Hepatocyte (in vitro differentiated cells): Measurements from ENCODE around the gene FAM168B.

Experiments used
- CTCF ChIP-seq: fragments of 200-600 bp; sonication (generic); IDR thresholded peaks from 2 replicates; pipeline ENCODE4 v1.5.1; 2016; ENCODE audit warnings: antibody characterized with exemption, mild to moderate bottlenecking; ENCODE audit not compliant: poor library complexity
- EZH2 ChIP-seq: fragments of 200-600 bp; sonication (generic); IDR thresholded peaks from 2 replicates; pipeline ENCODE4 v1.6.1; 2016; ENCODE audit warnings: antibody characterized with exemption, mild to moderate bottlenecking, borderline replicate concordance

GRCh38 chr2:131026919-131027318 is 66.3 kb downstream of the FAM168B start:
- TF ChIP-seq CTCF, result no peak
- no peak for TF ChIP-seq EZH2
